Prostate gland (tissue), 2 donors: Measurements from ENCODE around the gene DEAF1. TPM values are rescaled to one million over a fixed set of nuclear protein-coding genes. Genes with fewer than 3 reads are reported as not detected.

Source experiments
- DNase-seq: peaks from one replicate; pipeline ENCODE4 v3.0.0-alpha.2; 2019; ENCODE audit warnings: low spot score
- H3K27ac ChIP-seq, 2 donors: fragments of 200-600 bp; sonication (generic); 2 replicates each; pipeline ENCODE4 v1.5.1; 2017 to 2019
- H3K27me3 ChIP-seq: fragments of 200-600 bp; sonication (generic); replicated peaks from 2 replicates; pipeline ENCODE4 v1.5.1; 2019; ENCODE audit not compliant: insufficient read depth
- H3K36me3 ChIP-seq, 2 donors: fragments of 200-600 bp; sonication (generic); 1 replicate in 1 of 2; 2 replicates in 1 of 2; pipeline versions ENCODE4 v1.5.1 to v1.8.1; 2017 to 2019
- H3K4me1 ChIP-seq: fragments of 200-600 bp; sonication (generic); replicated peaks from 2 replicates; pipeline ENCODE4 v1.5.1; 2019
- H3K4me3 ChIP-seq, 2 donors: fragments of 200-600 bp; sonication (generic); 2 replicates each; pipeline ENCODE4 v1.5.1; 2017 to 2019
- H3K9me3 ChIP-seq: fragments of 200-600 bp; sonication (generic); 2 replicates; pipeline ENCODE4 v1.5.1; 2017
- CTCF ChIP-seq, 4 experiments: fragments of 200-600 bp in 2 of 4; fragments of 450-650 bp in 2 of 4; sonication (generic) in 2 of 4; IDR thresholded peaks; 1 replicate in 3 of 4; 2 replicates in 1 of 4; pipeline ENCODE4 v1.5.1; 2016 to 2019; ENCODE audit warnings: antibody characterized with exemption in 4 of 4, mild to moderate bottlenecking in 2 of 4, moderate library complexity in 2 of 4
- POLR2A ChIP-seq: fragments of 450-650 bp; IDR thresholded peaks from one replicate; pipeline ENCODE4 v1.6.1; 2016; ENCODE audit warnings: antibody characterized with exemption, mild to moderate bottlenecking
- POLR2AphosphoS5 ChIP-seq: sonication (generic); formaldehyde crosslinking; IDR thresholded peaks from one replicate; pipeline ENCODE4 v1.6.1; 2017; ENCODE audit warnings: antibody characterized with exemption
- WGBS: methylation state at CpG from one replicate; pipeline ENCODE4 v1.1.5; 2018; 5-methylcytosine and 5-hydroxymethylcytosine counted together
- intact Hi-C: fragments of 100-400 bp; cut with DNase I; formaldehyde crosslinking; loops from one replicate; pipeline ENCODE4 v1.14.2; 2022
- total RNA-seq, 2 donors: library from RNA; depleted of rRNA; stranded (reverse); fragments of >200 nt; gene quantifications; one replicate each; pipeline ENCODE4 v1.1.0, GENCODE V29; 2016

The DEAF1 gene
- total RNA-seq, 2 donors from 2014 or later = 53.5 to 102 TPM

- no peak for DNase-seq
- Histone ChIP-seq H3K9me3 (no peaks in the 10 kb centered on the region), H3K27me3 (no peaks in the 10 kb centered on the region), H3K4me3 (no peak overlapping the region), H3K4me1 (no peaks in the 10 kb centered on the region), H3K36me3 (peaks cover 0 to 5% of the 10 kb centered on the region in 2 donors), H3K27ac (no peak overlapping the region)
- WGBS = 94% methylated on average over 17 of the region's 19 CpGs
- intact Hi-C loops = no loop called here
- TF ChIP-seq POLR2AphosphoS5 (no peak), POLR2A (no peak), CTCF (IDR thresholded peaks at IDR 0.05) (no peak)
These were observed 14.5 kb downstream of the DEAF1 start for GRCh38 chr11:680476-680875.

- no peak overlapping the region for H3K27ac ChIP-seq
- H3K9me3 ChIP-seq = no peaks in the 10 kb centered on the region
- no peaks in the 10 kb centered on the region for H3K4me1 ChIP-seq
- no peaks in the 10 kb centered on the region for H3K27me3 ChIP-seq
- TF ChIP-seq CTCF (IDR thresholded peaks at IDR 0.05) = no peak
- TF ChIP-seq POLR2A = no peak
- TF ChIP-seq POLR2AphosphoS5 = no peak
- 90% methylated on average over 36 of the region's 36 CpGs for WGBS
- H3K4me3 ChIP-seq = no peak overlapping the region
- DNase-seq = no peak
- intact Hi-C loops = no loop called here
- peaks cover 0 to 5% of the 10 kb centered on the region in 2 donors for H3K36me3 ChIP-seq
These were observed 15.5 kb downstream of the DEAF1 start for GRCh38 chr11:679271-680207.

- Histone ChIP-seq H3K4me3 (no peak overlapping the region), H3K27ac (no peak overlapping the region), H3K4me1 (no peaks in the 10 kb centered on the region), H3K27me3 (no peaks in the 10 kb centered on the region), H3K36me3 (peaks cover 5 to 14% of the 10 kb centered on the region in 2 donors), H3K9me3 (no peaks in the 10 kb centered on the region)
- TF ChIP-seq POLR2AphosphoS5 (no peak), CTCF (IDR thresholded peaks at IDR 0.05) (no peak), POLR2A (no peak)
- intact Hi-C loops = no loop called here
- WGBS = 92% methylated on average over 3 of the region's 3 CpGs
- no peak for DNase-seq
These were observed 16.7 kb downstream of the DEAF1 start for GRCh38 chr11:678297-678696.

GRCh38 chr11:674406-674805, 20.6 kb downstream of the DEAF1 start:
- Histone ChIP-seq H3K36me3 (peaks cover 5 to 14% of the 10 kb centered on the region in 2 donors), H3K4me1 (no peaks in the 10 kb centered on the region), H3K4me3 (no peak overlapping the region), H3K9me3 (no peaks in the 10 kb centered on the region), H3K27ac (no peak overlapping the region), H3K27me3 (no peaks in the 10 kb centered on the region)
- intact Hi-C loops = no loop called here
- DNase-seq = no peak
- TF ChIP-seq POLR2AphosphoS5 = no peak
- TF ChIP-seq POLR2A = no peak
- TF ChIP-seq CTCF (IDR thresholded peaks at IDR 0.05) = no peak
- WGBS = 95% methylated on average over 17 of the region's 17 CpGs

GRCh38 chr11:673866-674265, 21.2 kb downstream of the DEAF1 start:
- DNase-seq = no peak
- intact Hi-C loops = no loop called here
- peaks cover 5 to 14% of the 10 kb centered on the region in 2 donors for H3K36me3 ChIP-seq
- 90% methylated on average over 8 of the region's 8 CpGs for WGBS
- no peaks in the 10 kb centered on the region for H3K4me1 ChIP-seq
- H3K4me3 ChIP-seq = no peak overlapping the region
- TF ChIP-seq CTCF (IDR thresholded peaks at IDR 0.05) (no peak), POLR2A (no peak), POLR2AphosphoS5 (no peak)
- H3K27ac ChIP-seq = no peak overlapping the region
- no peaks in the 10 kb centered on the region for H3K9me3 ChIP-seq
- H3K27me3 ChIP-seq = no peaks in the 10 kb centered on the region
